ENCODE results near the gene SLC7A10. TPM values are rescaled to one million over a fixed set of nuclear protein-coding genes. Genes with fewer than 3 reads are reported as not detected.

SLC7A10 gene
- total RNA-seq, 1 donor from 2014 or later, result 0.48 TPM

DNA sequence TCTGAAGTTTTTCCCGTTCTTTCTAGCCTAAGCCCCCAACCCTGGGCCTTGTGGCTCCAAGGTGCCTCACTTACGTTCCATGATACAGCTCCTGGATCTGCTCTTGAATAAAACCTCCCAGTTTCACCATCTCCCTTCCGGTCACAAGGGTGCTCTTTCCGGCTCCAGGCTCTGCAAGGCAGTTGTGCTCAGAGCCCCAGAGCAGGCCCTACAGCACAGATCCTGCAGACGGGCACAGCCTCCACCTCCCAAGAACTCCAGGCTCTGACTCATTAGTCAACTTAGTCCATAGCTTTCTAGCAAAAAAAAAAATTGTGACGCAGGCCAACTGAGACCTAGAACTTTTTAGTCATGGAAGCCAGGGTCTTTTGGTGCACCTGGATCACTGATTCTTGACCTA lies 33.9 kb upstream of the SLC7A10 start:
- Mint-ChIP-seq H3K4me3 (ENCODE audit: low read depth) (no peak overlapping the region), H3K4me1 (ENCODE audit: low read depth) (no peaks in the 10 kb centered on the region), H3K27ac (no peak overlapping the region), H3K36me3 (ENCODE audit: insufficient read depth) (no peaks in the 10 kb centered on the region), H3K9me3 (ENCODE audit: low read depth) (no peaks in the 10 kb centered on the region), H3K27me3 (peaks cover 3% of the 10 kb centered on the region)
- TF ChIP-seq, protein P1, sequence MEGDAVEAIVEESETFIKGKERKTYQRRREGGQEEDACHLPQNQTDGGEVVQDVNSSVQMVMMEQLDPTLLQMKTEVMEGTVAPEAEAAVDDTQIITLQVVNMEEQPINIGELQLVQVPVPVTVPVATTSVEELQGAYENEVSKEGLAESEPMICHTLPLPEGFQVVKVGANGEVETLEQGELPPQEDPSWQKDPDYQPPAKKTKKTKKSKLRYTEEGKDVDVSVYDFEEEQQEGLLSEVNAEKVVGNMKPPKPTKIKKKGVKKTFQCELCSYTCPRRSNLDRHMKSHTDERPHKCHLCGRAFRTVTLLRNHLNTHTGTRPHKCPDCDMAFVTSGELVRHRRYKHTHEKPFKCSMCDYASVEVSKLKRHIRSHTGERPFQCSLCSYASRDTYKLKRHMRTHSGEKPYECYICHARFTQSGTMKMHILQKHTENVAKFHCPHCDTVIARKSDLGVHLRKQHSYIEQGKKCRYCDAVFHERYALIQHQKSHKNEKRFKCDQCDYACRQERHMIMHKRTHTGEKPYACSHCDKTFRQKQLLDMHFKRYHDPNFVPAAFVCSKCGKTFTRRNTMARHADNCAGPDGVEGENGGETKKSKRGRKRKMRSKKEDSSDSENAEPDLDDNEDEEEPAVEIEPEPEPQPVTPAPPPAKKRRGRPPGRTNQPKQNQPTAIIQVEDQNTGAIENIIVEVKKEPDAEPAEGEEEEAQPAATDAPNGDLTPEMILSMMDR (IDR thresholded peaks at IDR 0.05; ENCODE audit: unreplicated experiment), result no peak
- DNase-seq (ENCODE audit: low spot score, unreplicated experiment), result no peak

DNA sequence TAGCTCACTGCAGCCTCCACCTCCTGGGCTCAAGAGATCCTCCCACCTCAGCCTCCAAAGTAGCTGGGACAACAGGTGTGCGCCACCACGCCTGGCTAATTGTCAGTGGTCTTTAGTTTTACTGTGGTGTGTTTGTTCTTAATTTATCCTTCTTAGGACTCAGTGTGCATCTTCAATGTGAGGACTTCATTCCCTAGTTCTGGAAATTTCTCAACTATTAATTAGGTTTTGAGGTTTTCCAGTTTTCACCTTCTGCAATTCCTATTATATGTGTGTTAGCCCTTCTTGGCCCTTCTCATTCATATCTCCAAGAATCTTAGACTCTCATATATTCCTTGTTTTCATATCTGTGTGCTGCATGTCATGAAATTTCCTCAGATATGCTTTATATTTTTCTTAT lies 32.2 kb upstream of the SLC7A10 start:
- Mint-ChIP-seq H3K27ac (no peak overlapping the region), H3K27me3 (no peaks in the 10 kb centered on the region), H3K9me3 (ENCODE audit: low read depth) (no peaks in the 10 kb centered on the region), H3K4me1 (ENCODE audit: low read depth) (no peaks in the 10 kb centered on the region), H3K4me3 (ENCODE audit: low read depth) (no peak overlapping the region), H3K36me3 (ENCODE audit: insufficient read depth) (no peaks in the 10 kb centered on the region)
- DNase-seq (ENCODE audit: low spot score, unreplicated experiment), result no peak
- TF ChIP-seq, protein P1 (IDR thresholded peaks at IDR 0.05; ENCODE audit: unreplicated experiment), result no peak

GRCh38 chr19:33256261-33256660 lies 30.6 kb upstream of the SLC7A10 start:
- H3K27ac Mint-ChIP-seq, result no peak overlapping the region
- H3K4me1 Mint-ChIP-seq (ENCODE audit: low read depth), result no peaks in the 10 kb centered on the region
- no peaks in the 10 kb centered on the region for H3K36me3 Mint-ChIP-seq (ENCODE audit: insufficient read depth)
- TF ChIP-seq, protein P1 (IDR thresholded peaks at IDR 0.05; ENCODE audit: unreplicated experiment), result no peak
- no peak overlapping the region for H3K4me3 Mint-ChIP-seq (ENCODE audit: low read depth)
- H3K27me3 Mint-ChIP-seq, result no peaks in the 10 kb centered on the region
- no peaks in the 10 kb centered on the region for H3K9me3 Mint-ChIP-seq (ENCODE audit: low read depth)
- DNase-seq (ENCODE audit: low spot score, unreplicated experiment), result no peak

GRCh38 chr19:33255781-33256180 lies 30.1 kb upstream of the SLC7A10 start:
- H3K9me3 Mint-ChIP-seq (ENCODE audit: low read depth), result no peaks in the 10 kb centered on the region
- no peak overlapping the region for H3K4me3 Mint-ChIP-seq (ENCODE audit: low read depth)
- no peak for DNase-seq (ENCODE audit: low spot score, unreplicated experiment)
- no peaks in the 10 kb centered on the region for H3K27me3 Mint-ChIP-seq
- H3K36me3 Mint-ChIP-seq (ENCODE audit: insufficient read depth), result no peaks in the 10 kb centered on the region
- TF ChIP-seq, protein P1 (IDR thresholded peaks at IDR 0.05; ENCODE audit: unreplicated experiment), result no peak
- H3K4me1 Mint-ChIP-seq (ENCODE audit: low read depth), result no peaks in the 10 kb centered on the region
- H3K27ac Mint-ChIP-seq, result no peak overlapping the region

- TF ChIP-seq, protein P1 (IDR thresholded peaks at IDR 0.05; ENCODE audit: unreplicated experiment), result no peak
- DNase-seq (ENCODE audit: low spot score, unreplicated experiment), result no peak
- H3K36me3 Mint-ChIP-seq (ENCODE audit: insufficient read depth), result no peaks in the 10 kb centered on the region
- H3K9me3 Mint-ChIP-seq (ENCODE audit: low read depth), result no peaks in the 10 kb centered on the region
- H3K27me3 Mint-ChIP-seq, result no peaks in the 10 kb centered on the region
- no peak overlapping the region for H3K27ac Mint-ChIP-seq
- H3K4me3 Mint-ChIP-seq (ENCODE audit: low read depth), result no peak overlapping the region
- H3K4me1 Mint-ChIP-seq (ENCODE audit: low read depth), result no peaks in the 10 kb centered on the region
Observed at GRCh38 chr19:33254245-33254824, 28.7 kb upstream of the SLC7A10 start.
